Liver (tissue), 9 donors: ENCODE measurements around the gene FYTTD1. TPM values are rescaled to one million over a fixed set of nuclear protein-coding genes. Genes with fewer than 3 reads are reported as not detected.

ENCODE experiments used
- DNase-seq: peaks from one replicate; pipeline ENCODE4 v3.0.0-alpha.2; 2017; ENCODE audit warnings: low spot score
- H3K27ac ChIP-seq, 2 donors: one replicate each; pipeline ENCODE4 v1.7.0; 2013; ENCODE audit warnings: inconsistent platforms in 2 of 2, low read length in 2 of 2, control low read depth in 1 of 2, low read depth in 1 of 2, mild to moderate bottlenecking in 1 of 2
- H3K27me3 ChIP-seq, 4 donors: one replicate each; pipeline versions ENCODE4 v1.6.1 to v1.7.0; 2013; ENCODE audit warnings: low read length in 3 of 4, inconsistent platforms in 1 of 4, mild to moderate bottlenecking in 1 of 4, moderate library complexity in 1 of 4; ENCODE audit not compliant: control insufficient read depth in 4 of 4, insufficient read depth in 4 of 4
- H3K36me3 ChIP-seq, 4 donors: one replicate each; pipeline versions ENCODE4 v1.6.1 to v1.7.0; 2013; ENCODE audit warnings: low read length in 3 of 4, mild to moderate bottlenecking in 3 of 4, low read depth in 1 of 4, moderate library complexity in 1 of 4; ENCODE audit not compliant: control insufficient read depth in 4 of 4, insufficient read depth in 3 of 4
- H3K4me1 ChIP-seq, 4 donors: one replicate each; pipeline versions ENCODE4 v1.6.1 to v1.7.0; 2013; ENCODE audit warnings: low read length in 3 of 4, mild to moderate bottlenecking in 3 of 4, moderate library complexity in 1 of 4; ENCODE audit not compliant: control insufficient read depth in 4 of 4, insufficient read depth in 4 of 4
- H3K4me3 ChIP-seq, 3 donors: one replicate each; pipeline versions ENCODE4 v1.6.1 to v1.7.0; 2013; ENCODE audit warnings: low read length in 3 of 3, control low read depth in 1 of 3, low read depth in 1 of 3, mild to moderate bottlenecking in 1 of 3
- H3K9ac ChIP-seq, 2 donors: one replicate each; pipeline ENCODE4 v1.7.0; 2013; ENCODE audit warnings: low read length in 2 of 2, mild to moderate bottlenecking in 2 of 2, moderate library complexity in 2 of 2, control low read depth in 1 of 2, low read depth in 1 of 2
- H3K9me3 ChIP-seq, 4 donors: one replicate each; pipeline versions ENCODE4 v1.6.1 to v1.7.0; 2013; ENCODE audit warnings: low read length in 3 of 4; ENCODE audit not compliant: control insufficient read depth in 4 of 4
- ATF3 ChIP-seq: IDR thresholded peaks from 2 replicates; pipeline ENCODE4 v1.6.1; 2016; ENCODE audit warnings: antibody characterized with exemption
- EGR1 ChIP-seq, 2 donors: IDR thresholded peaks; 2 replicates each; pipeline ENCODE4 v1.6.1; 2016 to 2018; ENCODE audit warnings: antibody characterized with exemption in 2 of 2, low read depth in 2 of 2
- FOXA1 ChIP-seq: IDR thresholded peaks from 2 replicates; pipeline ENCODE4 v1.6.1; 2016; ENCODE audit warnings: antibody characterized with exemption
- FOXA2 ChIP-seq: IDR thresholded peaks from 2 replicates; pipeline ENCODE4 v1.6.1; 2016; ENCODE audit warnings: antibody characterized with exemption
- GABPA ChIP-seq, 2 donors: IDR thresholded peaks in 1 of 2; conservative IDR thresholded peaks in 1 of 2; 2 replicates each; pipeline ENCODE4 v1.6.1; 2016; ENCODE audit warnings: antibody characterized with exemption in 2 of 2, mild to moderate bottlenecking in 1 of 2, moderate library complexity in 1 of 2
- HNF4A ChIP-seq, 2 donors: conservative IDR thresholded peaks; 2 replicates each; pipeline ENCODE4 v1.6.1; 2016; ENCODE audit warnings: antibody characterized with exemption in 2 of 2, mild to moderate bottlenecking in 2 of 2
- HNF4G ChIP-seq: IDR thresholded peaks from 2 replicates; pipeline ENCODE4 v1.6.1; 2016; ENCODE audit warnings: antibody characterized with exemption
- JUND ChIP-seq, 2 donors: IDR thresholded peaks; 2 replicates each; pipeline ENCODE4 v1.6.1; 2016; ENCODE audit warnings: antibody characterized with exemption in 2 of 2
- NR2F2 ChIP-seq: IDR thresholded peaks from 2 replicates; pipeline ENCODE4 v1.6.1; 2016; ENCODE audit warnings: antibody characterized with exemption
- RAD21 ChIP-seq, 2 donors: IDR thresholded peaks; 2 replicates each; pipeline ENCODE4 v1.6.1; 2016; ENCODE audit warnings: antibody characterized with exemption in 2 of 2, mild to moderate bottlenecking in 2 of 2
- RXRA ChIP-seq, 2 donors: IDR thresholded peaks; 2 replicates each; pipeline ENCODE4 v1.6.1; 2017 to 2018; ENCODE audit warnings: antibody characterized with exemption in 2 of 2, mild to moderate bottlenecking in 1 of 2
- SP1 ChIP-seq: IDR thresholded peaks from 2 replicates; pipeline ENCODE4 v1.6.1; 2018; ENCODE audit warnings: antibody characterized with exemption, mild to moderate bottlenecking
- TAF1 ChIP-seq: conservative IDR thresholded peaks from 2 replicates; pipeline ENCODE4 v1.6.1; 2016; ENCODE audit warnings: antibody characterized with exemption, mild to moderate bottlenecking
- YY1 ChIP-seq: IDR thresholded peaks from 2 replicates; pipeline ENCODE4 v1.6.1; 2016; ENCODE audit warnings: antibody characterized with exemption, mild to moderate bottlenecking
- WGBS: extraction: QIAGEN DNeasy Blood & Tissue Kit; methylation state at CpG from one replicate; pipeline ENCODE4 v1.1.7; 2013; 5-methylcytosine and 5-hydroxymethylcytosine counted together
- polyA plus RNA-seq, 2 donors: library from polyadenylated mRNA; stranded (reverse) in 1 of 2; unstranded in 1 of 2; fragments of 200-250 nt in 1 of 2; fragments of >200 nt in 1 of 2; fragmentation: Nextera tagmentation in 1 of 2; extraction: Ambion mirVana in 1 of 2; gene quantifications; one replicate each; pipeline versions ENCODE4 v1.2.1 to v1.2.3, GENCODE V29; 2013 to 2015
- total RNA-seq, 2 donors: library from RNA; depleted of rRNA; stranded (reverse); fragments of >200 nt; gene quantifications; one replicate each; pipeline ENCODE4 v1.2.3, GENCODE V29; 2014
- TF ChIP-seq, protein P1 (sequence below): IDR thresholded peaks from 2 replicates; pipeline ENCODE4 v1.6.1; 2016; ENCODE audit warnings: antibody characterized with exemption
- TF ChIP-seq, protein P2 (sequence below): fragments of 150-350 bp; IDR thresholded peaks from 2 replicates; pipeline ENCODE4 v1.5.1; 2017; ENCODE audit warnings: improper control_type of control experiment, low read depth, low read length; ENCODE audit not compliant: missing input control
- TF ChIP-seq, protein P3 (sequence below): IDR thresholded peaks from 2 replicates; pipeline ENCODE4 v1.6.1; 2016; ENCODE audit warnings: antibody characterized with exemption
- TF ChIP-seq, protein P4 (sequence below): IDR thresholded peaks from 2 replicates; pipeline ENCODE4 v1.6.1; 2016; ENCODE audit warnings: antibody characterized with exemption, mild to moderate bottlenecking
- donor health status: healthy.
- donor health status: healthy.
- donor health status: healthy.
- donor health status: healthy.
- donor health status: healthy.

Gene FYTTD1
- total and polyA plus RNA-seq, 4 donors = 11.5 to 22.7 (median 16.0) TPM

DNA sequence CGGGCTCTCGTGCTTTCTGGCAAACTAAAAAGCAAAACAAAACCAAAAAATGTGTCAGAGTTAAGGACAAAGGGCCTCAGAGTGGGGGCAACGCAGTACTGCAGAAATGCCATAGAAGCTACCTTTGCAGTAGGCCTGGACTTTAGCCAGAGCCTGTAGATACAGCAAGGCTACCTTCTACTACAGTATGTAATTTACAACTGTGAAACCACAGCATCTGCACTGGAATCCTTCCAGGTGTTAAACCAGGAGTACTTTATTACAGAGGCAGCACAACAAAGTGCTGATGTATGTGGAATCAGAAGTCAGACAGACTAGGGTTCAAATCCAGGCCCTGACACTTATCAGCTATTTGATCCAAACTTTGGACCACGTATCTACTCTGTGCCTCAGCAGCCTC lies 47.8 kb upstream of the FYTTD1 start:
- WGBS = 96% methylated on average over 4 of the region's 4 CpGs
- H3K9ac ChIP-seq = no peak overlapping the region
- TF ChIP-seq HNF4A (conservative IDR thresholded peaks at IDR 0.05) = no peak
- no peak for TF ChIP-seq JUND (IDR thresholded peaks at IDR 0.05)
- no peak for TF ChIP-seq SP1
- no peak for TF ChIP-seq ATF3
- no peak for TF ChIP-seq GABPA (IDR thresholded peaks at IDR 0.05 in 1 of 2, conservative IDR thresholded peaks at IDR 0.05 in 1 of 2)
- no peak for TF ChIP-seq YY1
- no peak for TF ChIP-seq FOXA1
- no peak for TF ChIP-seq HNF4G
- TF ChIP-seq, protein P1, sequence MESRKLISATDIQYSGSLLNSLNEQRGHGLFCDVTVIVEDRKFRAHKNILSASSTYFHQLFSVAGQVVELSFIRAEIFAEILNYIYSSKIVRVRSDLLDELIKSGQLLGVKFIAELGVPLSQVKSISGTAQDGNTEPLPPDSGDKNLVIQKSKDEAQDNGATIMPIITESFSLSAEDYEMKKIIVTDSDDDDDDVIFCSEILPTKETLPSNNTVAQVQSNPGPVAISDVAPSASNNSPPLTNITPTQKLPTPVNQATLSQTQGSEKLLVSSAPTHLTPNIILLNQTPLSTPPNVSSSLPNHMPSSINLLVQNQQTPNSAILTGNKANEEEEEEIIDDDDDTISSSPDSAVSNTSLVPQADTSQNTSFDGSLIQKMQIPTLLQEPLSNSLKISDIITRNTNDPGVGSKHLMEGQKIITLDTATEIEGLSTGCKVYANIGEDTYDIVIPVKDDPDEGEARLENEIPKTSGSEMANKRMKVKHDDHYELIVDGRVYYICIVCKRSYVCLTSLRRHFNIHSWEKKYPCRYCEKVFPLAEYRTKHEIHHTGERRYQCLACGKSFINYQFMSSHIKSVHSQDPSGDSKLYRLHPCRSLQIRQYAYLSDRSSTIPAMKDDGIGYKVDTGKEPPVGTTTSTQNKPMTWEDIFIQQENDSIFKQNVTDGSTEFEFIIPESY = no peak
- TF ChIP-seq NR2F2 = no peak
- no peak for TF ChIP-seq TAF1
- TF ChIP-seq RAD21 (IDR thresholded peaks at IDR 0.05) = no peak
- TF ChIP-seq EGR1 (IDR thresholded peaks at IDR 0.05; ENCODE audit: low read depth in 2 of 2) = no peak
- TF ChIP-seq, protein P2, sequence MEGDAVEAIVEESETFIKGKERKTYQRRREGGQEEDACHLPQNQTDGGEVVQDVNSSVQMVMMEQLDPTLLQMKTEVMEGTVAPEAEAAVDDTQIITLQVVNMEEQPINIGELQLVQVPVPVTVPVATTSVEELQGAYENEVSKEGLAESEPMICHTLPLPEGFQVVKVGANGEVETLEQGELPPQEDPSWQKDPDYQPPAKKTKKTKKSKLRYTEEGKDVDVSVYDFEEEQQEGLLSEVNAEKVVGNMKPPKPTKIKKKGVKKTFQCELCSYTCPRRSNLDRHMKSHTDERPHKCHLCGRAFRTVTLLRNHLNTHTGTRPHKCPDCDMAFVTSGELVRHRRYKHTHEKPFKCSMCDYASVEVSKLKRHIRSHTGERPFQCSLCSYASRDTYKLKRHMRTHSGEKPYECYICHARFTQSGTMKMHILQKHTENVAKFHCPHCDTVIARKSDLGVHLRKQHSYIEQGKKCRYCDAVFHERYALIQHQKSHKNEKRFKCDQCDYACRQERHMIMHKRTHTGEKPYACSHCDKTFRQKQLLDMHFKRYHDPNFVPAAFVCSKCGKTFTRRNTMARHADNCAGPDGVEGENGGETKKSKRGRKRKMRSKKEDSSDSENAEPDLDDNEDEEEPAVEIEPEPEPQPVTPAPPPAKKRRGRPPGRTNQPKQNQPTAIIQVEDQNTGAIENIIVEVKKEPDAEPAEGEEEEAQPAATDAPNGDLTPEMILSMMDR = no peak
- TF ChIP-seq, protein P3, sequence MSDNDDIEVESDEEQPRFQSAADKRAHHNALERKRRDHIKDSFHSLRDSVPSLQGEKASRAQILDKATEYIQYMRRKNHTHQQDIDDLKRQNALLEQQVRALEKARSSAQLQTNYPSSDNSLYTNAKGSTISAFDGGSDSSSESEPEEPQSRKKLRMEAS = no peak
- TF ChIP-seq RXRA (IDR thresholded peaks at IDR 0.05) = no peak
- TF ChIP-seq, protein P4, sequence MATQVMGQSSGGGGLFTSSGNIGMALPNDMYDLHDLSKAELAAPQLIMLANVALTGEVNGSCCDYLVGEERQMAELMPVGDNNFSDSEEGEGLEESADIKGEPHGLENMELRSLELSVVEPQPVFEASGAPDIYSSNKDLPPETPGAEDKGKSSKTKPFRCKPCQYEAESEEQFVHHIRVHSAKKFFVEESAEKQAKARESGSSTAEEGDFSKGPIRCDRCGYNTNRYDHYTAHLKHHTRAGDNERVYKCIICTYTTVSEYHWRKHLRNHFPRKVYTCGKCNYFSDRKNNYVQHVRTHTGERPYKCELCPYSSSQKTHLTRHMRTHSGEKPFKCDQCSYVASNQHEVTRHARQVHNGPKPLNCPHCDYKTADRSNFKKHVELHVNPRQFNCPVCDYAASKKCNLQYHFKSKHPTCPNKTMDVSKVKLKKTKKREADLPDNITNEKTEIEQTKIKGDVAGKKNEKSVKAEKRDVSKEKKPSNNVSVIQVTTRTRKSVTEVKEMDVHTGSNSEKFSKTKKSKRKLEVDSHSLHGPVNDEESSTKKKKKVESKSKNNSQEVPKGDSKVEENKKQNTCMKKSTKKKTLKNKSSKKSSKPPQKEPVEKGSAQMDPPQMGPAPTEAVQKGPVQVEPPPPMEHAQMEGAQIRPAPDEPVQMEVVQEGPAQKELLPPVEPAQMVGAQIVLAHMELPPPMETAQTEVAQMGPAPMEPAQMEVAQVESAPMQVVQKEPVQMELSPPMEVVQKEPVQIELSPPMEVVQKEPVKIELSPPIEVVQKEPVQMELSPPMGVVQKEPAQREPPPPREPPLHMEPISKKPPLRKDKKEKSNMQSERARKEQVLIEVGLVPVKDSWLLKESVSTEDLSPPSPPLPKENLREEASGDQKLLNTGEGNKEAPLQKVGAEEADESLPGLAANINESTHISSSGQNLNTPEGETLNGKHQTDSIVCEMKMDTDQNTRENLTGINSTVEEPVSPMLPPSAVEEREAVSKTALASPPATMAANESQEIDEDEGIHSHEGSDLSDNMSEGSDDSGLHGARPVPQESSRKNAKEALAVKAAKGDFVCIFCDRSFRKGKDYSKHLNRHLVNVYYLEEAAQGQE = no peak
- TF ChIP-seq FOXA2 = no peak
- peaks cover 8 to 41% (median 32%) of the 10 kb centered on the region in 4 donors for H3K36me3 ChIP-seq
- H3K27ac ChIP-seq = no peak overlapping the region
- no peaks in the 10 kb centered on the region for H3K27me3 ChIP-seq
- H3K9me3 ChIP-seq = no peaks in the 10 kb centered on the region
- no peak for DNase-seq
- H3K4me3 ChIP-seq = no peak overlapping the region
- H3K4me1 ChIP-seq = no peaks in the 10 kb centered on the region
